GM21526 (cell line): Measurements from ENCODE around the gene MYL12B.
"Not testable (repeated sequence)": the region's sequence is repeated elsewhere in the genome, so short reads cannot be mapped to it uniquely, and the experiment has no call there.

Source experiments
- ATAC-seq: cut with Tn5 transposase; IDR thresholded peaks from one replicate; pipeline ENCODE4 v1.9.1; 2021; ENCODE audit warnings: moderate library complexity; ENCODE audit not compliant: unreplicated experiment, low FRiP score

MYL12B gene

DNA sequence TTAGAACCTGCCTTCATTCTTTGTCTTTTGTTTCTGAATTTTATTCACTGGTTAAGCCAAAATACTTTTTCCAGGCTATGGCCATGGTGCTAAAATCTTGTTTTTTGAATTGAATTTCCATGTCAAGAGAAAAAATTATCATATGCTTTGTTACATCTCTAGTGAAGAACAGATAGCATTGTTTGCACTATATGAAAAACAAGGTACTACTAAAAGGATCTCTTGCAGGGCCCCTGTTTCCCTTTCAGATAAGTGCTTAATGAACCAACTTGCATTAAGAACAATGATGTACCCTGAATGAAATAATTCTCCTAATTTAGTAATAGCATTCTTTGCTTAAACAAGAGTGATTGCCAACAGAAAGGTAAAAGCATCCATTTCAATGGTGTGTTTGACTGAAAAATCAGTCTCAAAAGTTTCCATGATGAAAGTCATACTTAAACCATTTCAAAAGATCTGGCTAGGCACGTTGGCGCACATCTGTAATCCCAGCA is 4.3 kb upstream of the MYL12B start:
- no peak for ATAC-seq

DNA sequence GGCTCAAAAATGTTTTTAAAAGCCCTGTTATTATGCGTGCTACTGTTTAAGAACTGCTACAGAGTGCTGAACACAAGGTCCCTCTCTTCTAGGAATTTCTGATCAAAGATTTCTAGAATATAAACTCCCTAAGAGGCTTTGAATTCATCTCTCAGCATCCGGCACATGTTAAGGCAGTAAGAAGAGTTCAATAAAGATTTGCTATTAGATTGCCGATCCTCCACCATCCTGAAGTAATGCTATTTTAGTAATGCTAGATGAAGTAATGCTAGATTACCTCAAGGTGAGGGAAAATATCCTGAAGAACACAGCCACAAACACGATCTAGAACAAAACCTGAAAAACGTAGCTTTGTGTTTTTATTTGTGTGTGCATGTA is 949 bp upstream of the MYL12B start:
- ATAC-seq = no peak

- ATAC-seq = peak; percentile 32
Observed at GRCh38 chr18:3262234-3263131, 550 bp downstream of the MYL12B start.

- no peak for ATAC-seq
Observed at GRCh38 chr18:3263132-3263700, 1.3 kb downstream of the MYL12B start.

GRCh38 chr18:3264362-3264761 is 2.4 kb downstream of the MYL12B start:
- ATAC-seq = no peak

DNA sequence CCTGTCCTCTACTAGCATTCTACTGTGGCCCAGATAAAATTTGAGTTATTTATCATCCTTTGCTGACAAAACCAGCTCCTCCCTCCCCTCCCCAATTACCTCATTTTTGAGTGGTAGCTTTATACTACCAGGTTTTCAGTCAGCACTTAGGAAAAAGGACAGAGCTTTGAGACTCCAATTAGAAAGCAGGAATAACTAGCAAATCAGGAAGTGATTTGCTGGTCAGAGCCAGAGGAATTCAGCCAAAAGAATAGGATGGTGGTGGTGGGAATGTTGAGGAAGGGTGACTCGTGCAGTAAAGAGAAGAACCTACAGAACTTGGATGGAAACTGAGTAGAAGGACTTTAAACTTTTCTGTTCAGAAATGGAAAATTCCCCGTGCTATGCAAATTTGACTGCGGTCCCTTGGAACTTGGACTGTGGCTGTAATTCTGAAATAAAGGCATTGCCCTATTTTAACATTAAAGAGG is 3.7 kb downstream of the MYL12B start:
- ATAC-seq = no peak

GRCh38 chr18:3266062-3266608 is 4.2 kb downstream of the MYL12B start:
- ATAC-seq = no peak

DNA sequence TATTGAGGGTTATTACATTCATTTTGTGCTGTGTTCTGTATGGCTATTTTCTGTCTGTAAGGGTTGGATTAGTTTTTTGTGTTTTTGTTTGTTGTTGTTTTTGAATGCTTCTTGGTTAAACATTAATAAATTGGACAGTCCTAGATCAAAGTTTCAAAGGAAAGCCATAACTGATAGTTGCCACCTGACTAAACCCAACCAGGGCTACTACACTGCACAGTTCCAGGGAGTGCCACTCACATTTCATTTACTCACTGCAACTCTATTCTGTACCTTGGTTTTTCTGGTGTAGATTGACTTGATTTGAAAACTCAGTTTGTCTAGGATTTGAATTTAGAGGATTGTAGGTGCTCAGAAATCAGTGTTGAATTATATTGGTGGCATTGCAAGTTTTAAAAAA is 6.4 kb downstream of the MYL12B start:
- ATAC-seq = no peak

DNA sequence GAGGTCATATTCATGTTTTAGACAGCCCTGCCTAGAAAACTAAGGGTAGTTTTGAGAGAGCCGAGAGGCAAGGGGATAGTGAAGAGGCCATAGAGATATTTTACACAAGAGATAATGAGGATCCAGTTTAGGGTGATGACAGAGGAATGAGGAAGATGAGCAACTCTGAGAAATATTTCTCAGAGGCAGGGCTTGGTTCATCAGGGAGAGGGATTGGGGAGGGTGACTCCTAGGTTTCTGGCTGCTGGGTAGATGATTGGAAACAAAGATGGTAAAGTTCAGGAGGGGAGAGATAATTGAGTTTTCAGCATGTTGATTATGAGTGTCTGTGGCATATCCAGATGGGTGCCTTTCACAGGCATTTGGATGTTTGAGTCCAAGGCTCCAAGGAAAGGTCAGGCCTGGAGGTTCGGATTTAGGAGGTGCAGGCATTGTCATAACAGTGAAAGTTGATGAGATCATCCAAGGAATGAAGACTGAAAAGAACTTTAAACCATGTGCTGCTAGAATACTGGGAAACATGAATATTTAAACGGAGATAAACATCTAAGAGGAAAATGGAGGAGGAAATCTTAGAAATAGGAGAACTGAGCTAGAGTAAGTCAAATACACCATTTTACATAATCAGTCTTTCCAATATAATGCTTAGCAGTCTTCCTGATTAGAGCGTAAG is 7.4 kb downstream of the MYL12B start:
- ATAC-seq = no peak

DNA sequence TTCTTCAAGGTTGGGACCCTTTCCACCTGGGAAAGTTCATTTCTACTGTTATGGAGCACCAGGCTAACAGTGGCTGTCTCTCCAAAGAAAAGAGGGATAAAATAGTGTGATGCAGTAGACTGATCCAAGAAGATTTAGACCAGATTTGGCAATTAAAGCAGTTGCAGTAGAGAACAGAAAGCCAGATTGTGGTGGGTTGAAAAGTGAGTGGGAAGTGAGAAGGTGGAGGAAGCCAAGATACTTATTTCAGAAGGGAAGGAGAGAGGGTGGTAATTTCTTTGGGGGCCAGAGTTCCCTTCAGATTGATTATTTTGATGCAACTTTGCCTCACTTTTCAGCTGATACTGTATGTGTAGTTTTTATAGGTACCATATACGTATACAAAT is 8.0 kb downstream of the MYL12B start:
- ATAC-seq = no peak

DNA sequence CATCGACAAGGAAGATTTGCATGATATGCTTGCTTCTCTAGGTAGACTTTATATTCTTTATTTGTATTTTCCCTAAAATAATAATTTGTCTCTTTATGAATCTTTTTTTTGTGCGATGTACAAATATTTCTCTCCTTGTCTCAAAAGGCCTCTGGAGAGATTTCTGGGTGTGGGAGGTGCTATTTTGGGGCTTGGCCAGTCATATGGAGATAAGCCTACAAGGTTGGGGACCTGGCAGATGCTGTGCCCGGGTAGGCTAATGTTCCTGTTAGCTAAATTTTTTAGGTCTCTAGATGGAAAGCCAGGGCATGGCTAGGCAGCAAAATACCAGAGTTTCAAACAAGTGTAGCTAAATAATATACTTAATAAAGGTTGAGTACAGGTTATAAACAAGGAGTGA is 11.1 kb downstream of the MYL12B start:
- ATAC-seq = no peak

- ATAC-seq = not testable (repeated sequence)
Observed at GRCh38 chr18:3277643-3278213, 15.8 kb downstream of the MYL12B start.

DNA sequence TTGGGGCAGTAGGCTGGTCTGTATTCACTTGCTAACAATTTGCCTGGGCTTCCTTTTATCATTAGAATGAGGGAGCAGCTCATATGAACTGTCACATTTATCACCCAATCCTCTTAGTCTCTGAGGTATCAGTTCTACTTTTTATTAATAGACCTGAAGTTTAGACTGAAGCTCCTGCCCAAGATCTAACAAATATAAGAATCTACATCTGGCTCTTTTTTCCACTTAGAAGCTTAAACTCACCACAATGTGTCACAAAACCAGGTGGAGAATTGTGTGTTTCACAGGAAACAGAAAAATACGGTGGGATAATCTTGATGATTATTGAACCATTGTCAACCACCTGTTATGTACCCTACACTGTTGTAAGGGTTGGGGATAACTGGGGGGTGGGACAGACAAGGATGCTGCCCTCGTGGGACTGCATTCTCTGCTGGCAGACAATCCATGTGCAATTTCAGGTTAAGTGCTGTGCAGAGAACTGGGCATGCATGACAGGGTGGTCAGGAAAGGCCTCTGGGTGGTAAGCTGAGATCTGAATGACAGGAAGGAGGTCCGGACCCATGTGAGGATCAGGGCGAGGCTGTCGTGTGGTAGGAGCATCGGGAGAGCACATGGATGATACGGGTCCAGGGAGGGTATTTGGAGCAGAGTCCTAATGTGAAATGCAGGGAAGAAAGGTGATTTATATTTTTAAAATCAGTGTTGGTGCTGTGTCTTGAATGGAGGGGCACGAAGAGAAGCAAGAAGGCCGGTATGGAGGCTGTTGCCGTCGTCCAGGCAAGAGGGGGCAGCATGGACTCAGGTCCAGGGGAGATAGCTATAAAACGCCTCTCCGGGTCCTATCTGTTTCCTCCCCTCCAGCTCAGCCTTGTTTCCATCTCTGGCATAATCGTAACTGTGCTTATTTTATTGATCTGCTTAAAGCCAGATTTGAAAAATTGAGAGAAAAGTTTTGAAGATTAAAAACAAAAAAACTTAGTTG is 17.6 kb downstream of the MYL12B start:
- ATAC-seq = peak; percentile 77

DNA sequence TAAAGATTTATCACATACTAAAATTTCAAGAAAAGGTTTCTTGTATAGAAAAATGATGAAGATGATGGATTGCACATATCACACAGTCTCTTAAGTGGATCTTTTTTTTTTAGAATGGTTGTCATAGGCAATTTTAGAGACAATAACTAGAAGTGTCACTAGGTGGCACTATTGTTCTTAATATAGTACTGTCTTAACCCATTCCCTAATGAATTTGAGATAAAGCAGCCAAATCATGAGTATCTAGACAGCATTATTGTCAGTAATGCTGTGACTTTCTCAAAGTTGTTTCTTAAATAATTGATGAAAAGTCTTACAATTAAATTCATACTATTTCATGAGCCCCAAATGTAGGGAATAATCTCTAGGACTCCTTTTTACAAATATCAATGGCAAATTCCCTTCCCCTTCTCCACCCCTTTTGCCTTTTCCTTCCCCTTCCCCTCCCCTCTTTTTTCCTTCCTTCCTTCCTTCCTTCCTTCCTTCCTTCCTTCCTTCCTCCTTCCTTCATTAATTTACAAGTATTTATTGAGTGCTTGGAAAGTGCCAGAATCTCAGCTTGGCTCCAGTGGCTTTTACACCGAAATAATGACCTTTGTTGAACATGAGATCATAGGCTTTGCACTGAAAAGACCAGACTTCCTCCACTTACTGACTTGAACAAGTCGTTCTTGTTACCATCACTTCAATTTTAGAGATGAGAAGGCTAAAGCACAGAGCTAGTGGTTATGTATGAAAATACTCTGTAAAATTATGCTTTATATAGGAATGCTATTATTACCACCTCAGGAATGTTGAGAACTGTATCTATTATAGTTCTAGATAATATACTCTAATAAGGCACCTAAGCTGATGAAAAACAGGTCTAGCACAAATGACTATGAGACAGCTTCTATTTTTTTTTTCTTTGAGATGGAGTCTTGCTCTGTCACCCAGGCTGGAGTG is 19.8 kb downstream of the MYL12B start:
- ATAC-seq = no peak

DNA sequence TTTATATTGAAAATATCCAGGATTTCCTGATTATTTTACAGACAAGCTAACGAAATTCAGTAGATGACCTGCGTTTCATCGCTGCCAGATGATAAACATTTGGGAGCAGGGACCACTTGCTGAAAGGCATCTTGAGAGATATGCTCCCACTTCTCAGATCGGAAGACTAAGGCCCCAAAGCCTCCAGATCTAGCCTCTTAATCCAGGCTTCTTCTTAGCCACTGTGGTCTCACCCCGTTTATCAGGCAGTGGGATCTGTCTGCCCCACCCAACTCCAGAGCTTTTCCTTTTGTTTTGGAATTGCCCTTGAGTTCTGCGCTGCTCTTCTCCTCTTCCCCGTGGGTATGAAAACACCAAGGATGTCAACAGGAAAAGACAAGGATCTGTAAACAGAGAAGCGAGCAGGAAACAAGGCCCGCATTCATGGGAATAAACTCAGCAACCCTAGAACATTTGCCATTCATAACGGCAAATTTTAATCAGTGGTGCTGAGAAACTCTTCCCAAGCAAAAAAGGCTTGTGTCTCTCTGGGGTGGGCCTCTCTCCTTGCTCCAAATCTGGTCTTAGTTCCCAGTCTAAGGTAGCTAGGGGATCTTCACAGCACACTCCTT is 21.4 kb downstream of the MYL12B start:
- no peak for ATAC-seq

GRCh38 chr18:3283908-3284307 is 22.0 kb downstream of the MYL12B start:
- ATAC-seq = no peak

GRCh38 chr18:3284501-3284900 is 22.6 kb downstream of the MYL12B start:
- ATAC-seq = no peak

GRCh38 chr18:3286159-3286558 is 24.2 kb downstream of the MYL12B start:
- ATAC-seq = no peak
